GM19467 (cell line): Measurements from ENCODE around the gene CFAP54.
A peak's percentile ranks its signal among the peaks of the same experiment; 100 is the strongest.
"Not testable (repeated sequence)": the region's sequence is repeated elsewhere in the genome, so short reads cannot be mapped to it uniquely, and the experiment has no call there.

ENCODE experiments used
- ATAC-seq: cut with Tn5 transposase; IDR thresholded peaks from one replicate; pipeline ENCODE4 v1.9.1; 2021; ENCODE audit warnings: mild to moderate bottlenecking, moderate library complexity; ENCODE audit not compliant: unreplicated experiment

CFAP54 gene

GRCh38 chr12:96617178-96617577 lies 127.8 kb downstream of the CFAP54 start:
- no peak for ATAC-seq

DNA sequence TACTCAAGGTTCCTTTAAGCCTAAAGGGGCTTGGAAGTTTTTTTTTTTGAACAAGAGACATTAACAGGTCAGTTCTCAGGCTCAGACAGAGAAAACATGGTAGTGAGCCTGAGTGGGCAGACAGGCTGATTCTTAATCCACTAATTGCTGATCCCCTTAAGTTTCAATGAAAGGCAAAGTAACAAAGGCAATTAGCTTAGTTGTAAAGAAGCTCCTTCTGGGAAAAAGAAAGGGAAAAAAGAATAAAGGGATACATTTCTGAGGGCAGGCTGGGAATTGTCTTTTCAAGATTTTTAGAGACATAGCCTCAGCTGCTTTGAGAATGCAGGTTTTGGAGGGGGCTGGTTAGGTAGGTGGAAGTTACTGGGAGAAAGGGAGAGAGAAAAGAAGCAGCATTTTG lies 133.8 kb downstream of the CFAP54 start:
- no peak for ATAC-seq

DNA sequence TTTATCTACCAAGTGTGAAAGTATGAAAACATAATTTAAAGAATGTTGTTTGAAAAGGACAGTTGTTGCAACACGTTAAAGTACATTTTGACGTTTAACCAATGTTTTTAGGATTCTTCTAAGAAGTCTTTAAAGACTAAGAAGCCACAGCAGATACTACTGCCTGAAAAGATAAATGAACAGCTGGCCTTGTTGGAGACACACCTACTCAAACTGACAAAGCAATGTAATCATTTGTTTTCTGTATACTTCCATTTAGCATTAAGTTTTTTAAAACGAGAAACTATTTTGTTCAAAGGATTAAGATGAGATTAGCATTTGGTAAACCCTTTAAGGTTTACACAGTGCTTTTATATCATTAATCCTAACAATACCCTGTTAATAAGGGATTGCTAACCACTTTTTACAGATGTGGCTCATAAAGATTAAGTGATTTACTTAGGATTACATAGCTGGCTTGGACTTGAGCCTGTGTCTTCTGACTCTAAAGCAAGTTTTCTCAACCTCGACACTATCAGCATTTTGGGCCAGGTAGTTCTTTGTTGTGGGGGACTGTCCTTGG lies 134.4 kb downstream of the CFAP54 start:
- ATAC-seq = no peak

- ATAC-seq = no peak
Observed at GRCh38 chr12:96635844-96636243, 146.5 kb downstream of the CFAP54 start.

DNA sequence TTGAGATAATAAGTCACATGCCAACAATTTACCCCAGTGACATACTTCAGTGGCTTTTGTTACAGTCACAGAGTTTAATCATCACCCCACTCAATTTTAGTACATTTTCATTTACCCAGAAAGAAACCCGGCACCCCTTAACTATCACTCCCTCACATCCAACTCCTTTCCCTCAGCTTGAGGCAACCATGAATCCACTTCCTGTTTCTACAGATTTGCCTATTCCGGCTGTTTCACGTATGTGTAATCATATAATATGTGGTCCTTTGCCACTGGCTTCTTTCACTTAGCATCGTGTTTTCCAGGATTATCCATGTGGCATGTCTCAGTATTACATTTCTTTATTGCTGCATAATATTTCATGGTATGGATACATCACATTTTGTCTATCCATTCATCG lies 147.5 kb downstream of the CFAP54 start:
- no peak for ATAC-seq

DNA sequence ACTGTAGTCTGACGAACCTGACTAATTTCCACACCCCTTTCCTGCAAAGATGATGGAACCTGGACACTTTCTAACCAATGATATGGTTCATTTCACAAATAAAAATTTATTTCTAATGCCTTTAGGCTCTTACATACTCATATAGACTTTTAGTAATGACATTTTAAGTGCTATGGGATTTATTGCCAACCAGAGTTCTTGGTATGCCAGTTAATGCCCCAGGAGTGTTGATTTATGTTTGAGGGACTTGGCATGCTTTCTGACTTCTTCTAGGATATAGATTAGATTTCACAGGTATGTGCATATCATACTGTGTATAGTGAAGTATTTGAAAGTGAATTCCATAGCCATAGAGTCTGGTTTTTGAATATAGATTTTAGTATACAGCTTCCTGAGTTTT lies 159.5 kb downstream of the CFAP54 start:
- no peak for ATAC-seq

DNA sequence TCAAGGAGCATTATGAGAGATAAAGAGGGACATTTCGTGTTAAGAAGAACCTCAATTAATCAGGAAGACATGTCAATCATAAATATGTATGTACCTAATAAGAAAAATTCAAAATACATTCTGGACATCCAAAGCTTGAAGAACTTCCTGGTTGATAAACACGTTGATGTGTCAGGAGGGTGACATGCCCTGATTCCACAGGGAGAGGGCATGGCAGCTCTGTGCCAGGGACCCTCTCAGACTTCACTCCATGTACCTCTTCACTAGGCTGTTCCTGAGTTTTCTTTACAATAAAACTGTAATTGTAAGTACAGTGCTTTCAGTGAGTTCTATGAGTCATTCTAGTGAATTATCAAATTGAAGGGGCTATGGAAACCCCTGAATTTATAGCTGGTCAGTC lies 163.5 kb downstream of the CFAP54 start:
- no peak for ATAC-seq

DNA sequence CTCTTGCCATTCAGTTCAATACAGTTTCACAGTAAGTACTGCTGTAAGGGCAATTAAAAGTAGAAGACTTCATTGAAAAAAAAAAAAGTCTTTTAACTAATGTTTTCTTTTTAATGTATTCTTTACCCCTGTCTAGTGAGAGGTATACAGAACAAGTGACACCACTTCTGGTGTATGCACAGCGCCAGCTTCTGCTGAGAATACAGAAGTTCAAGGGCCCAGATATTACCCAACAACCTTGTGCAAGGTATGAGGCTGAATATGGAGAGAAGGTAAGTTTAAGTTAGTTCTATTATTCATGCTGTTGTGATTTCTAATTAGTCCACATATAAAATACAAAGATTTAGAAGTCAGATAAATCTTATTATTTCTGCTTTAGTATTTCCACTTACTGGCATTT lies 168.7 kb downstream of the CFAP54 start:
- ATAC-seq = no peak

DNA sequence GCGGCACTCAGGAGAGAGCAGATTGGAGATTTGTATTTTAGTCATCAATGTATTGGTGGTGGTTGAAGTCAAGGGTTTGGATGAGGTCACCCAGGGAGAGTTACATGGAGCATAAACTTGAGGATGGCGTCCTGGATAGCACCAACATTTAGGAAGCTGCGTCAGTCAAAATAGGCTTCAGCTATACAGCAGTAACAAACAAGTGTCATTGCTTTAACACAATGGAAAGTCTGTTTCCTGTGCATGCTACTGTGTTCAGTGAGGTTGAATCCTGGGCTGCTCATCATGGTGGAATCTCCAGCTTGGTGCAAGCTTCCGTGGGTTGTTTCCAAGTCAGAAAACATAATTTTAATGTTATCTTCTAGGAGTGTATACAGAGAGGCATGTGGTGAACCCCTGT lies 180.4 kb downstream of the CFAP54 start:
- ATAC-seq = no peak

- no peak for ATAC-seq
Observed at GRCh38 chr12:96670334-96670899, 181.0 kb downstream of the CFAP54 start.

- ATAC-seq = not testable (repeated sequence)
Observed at GRCh38 chr12:96675519-96675918, 186.1 kb downstream of the CFAP54 start.

DNA sequence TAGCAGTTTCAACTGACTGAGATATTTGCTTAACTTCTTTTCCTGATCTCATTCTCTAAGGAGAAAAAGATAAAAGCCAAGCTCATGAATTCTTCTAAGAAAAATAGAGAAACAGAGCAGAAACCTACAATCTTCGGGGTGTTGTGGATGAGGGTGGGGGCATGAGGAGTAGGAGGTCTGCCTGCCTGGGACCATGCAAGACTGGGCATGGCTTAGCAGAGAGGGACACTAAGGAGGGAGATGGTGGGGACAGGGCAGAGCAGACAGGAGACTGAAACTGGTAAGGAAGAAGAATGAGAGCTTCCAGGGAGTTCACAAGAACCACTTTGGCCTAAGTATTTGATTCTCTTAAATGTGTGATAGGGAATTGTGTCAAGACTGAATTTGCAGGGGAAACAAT lies 188.0 kb downstream of the CFAP54 start:
- ATAC-seq = no peak

GRCh38 chr12:96687719-96688118 lies 198.3 kb downstream of the CFAP54 start:
- ATAC-seq = no peak

DNA sequence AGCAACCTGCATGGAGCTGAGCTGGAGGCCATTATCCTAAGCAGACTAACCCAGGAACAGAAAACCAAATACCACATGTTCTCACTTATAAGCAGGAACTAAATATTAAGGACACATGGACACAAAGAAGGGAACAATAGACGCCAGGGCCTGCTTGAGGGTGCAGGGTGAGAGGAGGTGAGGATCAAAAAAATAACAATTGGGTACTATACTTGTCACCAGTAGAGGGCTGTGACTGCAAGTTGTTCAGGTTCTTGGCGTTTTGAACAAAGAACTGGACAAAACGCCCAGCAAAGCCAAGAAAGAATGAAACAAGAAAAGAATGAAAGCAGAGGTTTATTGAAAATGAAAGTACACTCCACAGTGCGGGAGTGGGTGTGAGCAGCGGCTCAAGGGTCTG lies 209.1 kb downstream of the CFAP54 start:
- no peak for ATAC-seq

- ATAC-seq = no peak
Observed at GRCh38 chr12:96698965-96699364, 209.6 kb downstream of the CFAP54 start.

- no peak for ATAC-seq
Observed at GRCh38 chr12:96701856-96702255, 212.5 kb downstream of the CFAP54 start.

- no peak for ATAC-seq
Observed at GRCh38 chr12:96710127-96710745, 220.9 kb downstream of the CFAP54 start.

- ATAC-seq = no peak
Observed at GRCh38 chr12:96711364-96711763, 222.0 kb downstream of the CFAP54 start.

DNA sequence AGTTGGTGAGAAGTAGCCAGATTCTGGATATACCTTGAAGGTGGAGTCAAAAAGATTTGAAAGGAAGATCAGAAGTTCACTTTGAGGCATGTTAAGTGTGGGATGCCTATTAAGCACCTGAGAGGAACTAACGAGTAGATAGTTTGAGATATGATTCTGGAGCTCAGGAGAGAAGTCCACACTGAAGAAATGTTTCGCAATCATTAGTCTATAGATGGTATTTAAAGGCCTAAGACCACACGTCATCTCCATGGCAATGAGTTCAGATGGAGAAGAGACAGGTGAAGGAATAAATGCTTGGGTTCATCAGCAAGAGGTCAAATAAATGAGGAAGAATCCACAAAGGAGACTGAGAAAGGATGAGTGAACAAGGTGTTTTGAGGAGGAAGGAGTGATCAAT lies 224.8 kb downstream of the CFAP54 start:
- no peak for ATAC-seq

DNA sequence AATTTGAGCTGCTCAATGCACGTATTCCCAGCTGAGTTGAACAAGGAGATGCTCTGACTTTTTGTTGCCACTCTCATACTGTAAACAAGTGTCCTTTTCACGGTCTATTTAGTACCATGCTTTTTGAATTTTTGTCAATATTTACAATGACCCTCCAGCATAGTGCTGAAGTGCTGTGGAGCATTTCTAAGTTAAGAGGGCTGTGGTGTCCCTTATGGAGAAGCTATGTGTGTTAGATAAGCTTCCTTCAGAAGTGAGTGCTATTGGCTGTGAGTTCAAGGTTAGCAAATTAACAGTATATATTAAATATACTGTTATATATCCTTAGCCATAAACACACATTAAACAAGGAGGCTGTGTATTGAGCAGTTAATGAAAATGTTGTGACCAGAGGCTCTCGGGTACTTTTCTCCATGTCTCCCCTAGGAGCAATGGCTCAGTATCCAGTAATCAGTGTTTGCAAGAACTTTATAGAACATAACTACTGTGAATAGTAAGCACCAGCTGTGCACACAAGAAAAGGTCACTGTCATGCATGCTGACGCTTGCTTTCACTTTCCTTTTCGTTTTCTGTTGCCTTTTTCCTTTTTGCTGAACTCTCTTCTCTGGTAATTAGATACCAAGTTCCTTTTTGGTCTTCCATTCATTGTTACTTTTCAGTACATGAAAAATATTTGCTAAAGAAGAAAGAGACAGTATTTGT lies 230.4 kb downstream of the CFAP54 start:
- ATAC-seq = peak; percentile 93

DNA sequence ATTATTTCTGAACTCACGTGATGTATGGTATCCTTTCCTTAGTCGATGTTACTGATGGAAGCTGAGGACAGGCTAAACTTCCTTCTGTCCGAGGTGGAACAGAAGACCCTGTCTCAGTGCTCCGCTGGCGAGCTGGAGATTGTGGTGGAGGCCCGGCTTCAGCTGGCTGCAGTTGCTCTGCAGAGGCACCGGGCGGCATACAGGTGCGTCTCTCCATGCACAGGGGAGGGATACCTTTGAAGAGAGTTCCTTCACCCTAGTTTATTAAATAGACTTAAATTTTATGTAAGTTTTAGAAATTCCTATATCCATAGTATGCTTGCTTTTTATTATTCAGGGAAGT lies 231.0 kb downstream of the CFAP54 start:
- peak; percentile 68 for ATAC-seq

DNA sequence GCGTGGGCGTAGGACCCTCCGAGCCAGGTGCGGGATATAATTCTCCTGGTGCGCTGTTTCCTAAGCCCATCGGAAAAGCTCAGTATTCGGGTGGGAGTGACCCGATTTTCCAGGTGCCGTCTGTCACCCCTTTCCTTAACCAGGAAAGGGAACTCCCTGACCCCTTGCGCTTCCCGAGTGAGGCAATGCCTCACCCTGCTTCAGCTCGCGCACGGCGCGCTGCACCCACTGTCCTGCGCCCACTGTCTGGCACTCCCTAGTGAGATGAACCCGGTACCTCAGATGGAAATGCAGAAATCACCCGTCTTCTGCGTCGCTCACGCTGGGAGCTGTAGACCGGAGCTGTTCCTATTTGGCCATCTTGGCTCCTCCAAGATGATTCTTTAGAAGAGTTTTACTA lies 240.1 kb downstream of the CFAP54 start:
- not testable (repeated sequence) for ATAC-seq
